Heart left ventricle (tissue), 16 donors: ENCODE measurements around the gene PIGB. TPM values are rescaled to one million over a fixed set of nuclear protein-coding genes. Genes with fewer than 3 reads are reported as not detected.
"Not testable (repeated sequence)": the region's sequence is repeated elsewhere in the genome, so short reads cannot be mapped to it uniquely, and the experiment has no call there.

ENCODE experiments used
- ATAC-seq, 4 donors: fragments of 200-7000 bp; cut with Tn5 transposase; one replicate each; pipeline ENCODE4 v1.9.1; 2020 to 2022; ENCODE audit warnings: moderate library complexity in 4 of 4, mild to moderate bottlenecking in 3 of 4, moderate number of reproducible peaks in 1 of 4
- DNase-seq, 5 donors: peaks; one replicate each; pipeline ENCODE4 v3.0.0-alpha.2; 2020
- H3K27ac ChIP-seq, 12 donors: fragments of 200-600 bp; sonication (generic) in 4 of 12; one replicate each; pipeline versions ENCODE4 v1.5.0 to v1.8.0; 2016 to 2022; ENCODE audit warnings: mild to moderate bottlenecking in 2 of 12
- H3K27me3 ChIP-seq, 9 donors: fragments of 200-600 bp; sonication (generic) in 2 of 9; one replicate each; pipeline versions ENCODE4 v1.5.1 to v1.8.0; 2016 to 2022; ENCODE audit warnings: mild to moderate bottlenecking in 3 of 9
- H3K36me3 ChIP-seq, 9 donors: fragments of 200-600 bp; sonication (generic) in 2 of 9; one replicate each; pipeline versions ENCODE4 v1.5.0 to v1.8.0; 2018 to 2022; ENCODE audit warnings: mild to moderate bottlenecking in 2 of 9
- H3K4me1 ChIP-seq, 12 donors: fragments of 200-600 bp; sonication (generic) in 4 of 12; one replicate each; pipeline versions ENCODE4 v1.5.0 to v1.8.0; 2016 to 2022; ENCODE audit warnings: mild to moderate bottlenecking in 3 of 12
- H3K4me3 ChIP-seq, 12 donors: fragments of 200-600 bp; sonication (generic) in 4 of 12; one replicate each; pipeline versions ENCODE4 v1.5.0 to v1.8.0; 2017 to 2022; ENCODE audit warnings: mild to moderate bottlenecking in 9 of 12, moderate library complexity in 4 of 12
- H3K9me3 ChIP-seq, 12 donors: fragments of 200-600 bp; sonication (generic) in 4 of 12; one replicate each; pipeline versions ENCODE4 v1.5.0 to v1.8.0; 2016 to 2022; ENCODE audit warnings: mild to moderate bottlenecking in 1 of 12
- CTCF ChIP-seq, 12 donors: fragments of 200-600 bp; sonication (generic) in 4 of 12; IDR thresholded peaks; one replicate each; pipeline versions ENCODE4 v1.5.0 to v1.8.0; 2018 to 2022; ENCODE audit warnings: antibody characterized with exemption in 12 of 12, mild to moderate bottlenecking in 5 of 12
- POLR2A ChIP-seq, 2 donors: fragments of 450-650 bp; IDR thresholded peaks; one replicate each; pipeline ENCODE4 v1.6.1; 2017; ENCODE audit warnings: antibody characterized with exemption in 2 of 2, mild to moderate bottlenecking in 2 of 2, moderate library complexity in 2 of 2
- WGBS, 4 donors: extraction: QIAGEN DNeasy Blood & Tissue Kit in 2 of 4; methylation state at CpG; one replicate each; pipeline versions ENCODE4 v1.1.5 to v1.1.7; 2013 to 2018; 5-methylcytosine and 5-hydroxymethylcytosine counted together
- intact Hi-C, 10 donors: fragments of 100-400 bp; cut with DNase I; formaldehyde crosslinking; loops; one replicate each; pipeline versions ENCODE4 v1.11.1 to v1.14.2; 2022
- polyA plus RNA-seq, 2 donors: library from polyadenylated mRNA; stranded (reverse); fragments of 200-250 nt; gene quantifications; one replicate each; pipeline ENCODE4 v1.2.3, GENCODE V29; 2013
- total RNA-seq, 9 donors: library from RNA; depleted of rRNA in 2 of 9; stranded (reverse); fragments of >200 nt in 2 of 9; fragmentation: NEBNext Ultra II Directional in 3 of 9; extraction: Animal tissue kit (Norgen Biotek cat#: 25700) in 3 of 9; gene quantifications; one replicate each; pipeline versions ENCODE4 v1.1.0 to v1.2.4, GENCODE V29; 2016 to 2023
- donor health status: ischemic (EF 13 %, LVEDD 7.1; RV severe dilation, severe dysfunction).
- donor health status: healthy with polysubstance abuse.
- donor health status: DM: no; HTN: yes; CAD: no.
- donor health status: DM: no; HTN: no; CAD: no.
- donor health status: ischemic (EF 25% LVEDD 6.9; RV normal size, moderate dysfunction).
- donor health status: ischemic (EF 25% LVEDD 5.7; RV mildly dilated, moderate dysfunction).
- donor health status: healthy.
- donor health status: DM: yes; HTN: yes; CAD: no.
- donor health status: ischemic (EF 35%, LVEDD 5.7; RV mildly dilated, moderate dysfunction).
- donor health status: nonischemic (EF 11% LVEDD 7.7; RV severe dilation, severe dysfunction).
- donor health status: DM: yes; HTN: yes; CAD: no.
- donor health status: PGD.
- donor health status: ischemic (EF 29% LVEDD 5.4; RV normal size, mild dysfunction).
- donor health status: nonischemic (EF 23%, LVEDD 6.1; RV moderate dilation, normal function).

Gene PIGB
- total and polyA plus RNA-seq, 11 donors, result 2.3 to 10.3 (median 3.0) TPM

- DNase-seq, result no peak
- no peak for TF ChIP-seq CTCF (IDR thresholded peaks at IDR 0.05)
- no peak for TF ChIP-seq POLR2A (IDR thresholded peaks at IDR 0.05)
- peaks cover 0 to 10% (median 0%) of the 10 kb centered on the region in 9 donors for H3K36me3 ChIP-seq
- intact Hi-C loops, result no loop called here
- peak overlapping the region in 1 of 12 donors; percentile 49 for H3K27ac ChIP-seq
- no peaks in the 10 kb centered on the region for H3K9me3 ChIP-seq
- H3K4me3 ChIP-seq, result no peak overlapping the region
- peak in 1 of 4 donors; percentile 36 for ATAC-seq
- no peaks in the 10 kb centered on the region for H3K27me3 ChIP-seq
- H3K4me1 ChIP-seq, result peaks cover 0 to 14% (median 0%) of the 10 kb centered on the region in 12 donors
- 94 to 100% (median 98%) methylated on average over 1 of the region's 1 CpG for WGBS, 4 donors
Measured at GRCh38 chr15:55394694-55395093, 75.7 kb downstream of the PIGB start.

GRCh38 chr15:55398243-55398642 lies 79.2 kb downstream of the PIGB start:
- H3K36me3 ChIP-seq, result peaks cover 0 to 10% (median 0%) of the 10 kb centered on the region in 9 donors
- intact Hi-C loops, result no loop called here
- TF ChIP-seq POLR2A (IDR thresholded peaks at IDR 0.05) (no peak), CTCF (IDR thresholded peaks at IDR 0.05) (no peak)
- no peaks in the 10 kb centered on the region for H3K9me3 ChIP-seq
- no peak overlapping the region for H3K27ac ChIP-seq
- ATAC-seq (no peak), DNase-seq (no peak)
- H3K27me3 ChIP-seq, result no peaks in the 10 kb centered on the region
- WGBS, 4 donors, result 85 to 91% (median 87%) methylated on average over 5 of the region's 5 CpGs
- no peak overlapping the region for H3K4me3 ChIP-seq
- H3K4me1 ChIP-seq, result peaks cover 0 to 38% (median 7%) of the 10 kb centered on the region in 12 donors

GRCh38 chr15:55400050-55400449 lies 81.0 kb downstream of the PIGB start:
- H3K27ac ChIP-seq, ATAC-seq, H3K9me3 ChIP-seq, H3K4me3 ChIP-seq, DNase-seq, H3K27me3 ChIP-seq: not testable (repeated sequence)
- 82 to 95% (median 93%) methylated on average over 8 of the region's 8 CpGs for WGBS, 4 donors
- intact Hi-C loops, result loop anchor here in 2 of 10 donors (10.0 kb wide), 2 partner anchors 105 to 205 kb away; partner anchors contain the start of gene RSL24D1 (in 1 of the 2)
- peaks cover 0 to 10% (median 0%) of the 10 kb centered on the region in 9 donors for H3K36me3 ChIP-seq
- peaks cover 0 to 42% (median 20%) of the 10 kb centered on the region in 12 donors for H3K4me1 ChIP-seq

- 77 to 85% (median 82%) methylated on average over 1 of the region's 1 CpG for WGBS, 4 donors
- peak overlapping the region in 1 of 12 donors; percentile 75 for H3K27ac ChIP-seq
- no peaks in the 10 kb centered on the region for H3K27me3 ChIP-seq
- H3K36me3 ChIP-seq, result peaks cover 0 to 10% (median 0%) of the 10 kb centered on the region in 9 donors
- H3K4me3 ChIP-seq, result no peak overlapping the region
- DNase-seq (no peak), ATAC-seq (no peak)
- intact Hi-C loops, result loop anchor here in 2 of 10 donors (10.0 kb wide), 2 partner anchors 107 to 207 kb away; partner anchors contain the start of gene RSL24D1 (in 1 of the 2)
- TF ChIP-seq CTCF (IDR thresholded peaks at IDR 0.05) (no peak), POLR2A (IDR thresholded peaks at IDR 0.05) (no peak)
- peaks cover 0 to 60% (median 31%) of the 10 kb centered on the region in 12 donors for H3K4me1 ChIP-seq
- no peaks in the 10 kb centered on the region for H3K9me3 ChIP-seq
Measured at GRCh38 chr15:55401786-55402246, 82.8 kb downstream of the PIGB start.
